NB4 (cell line): ENCODE results near the gene MYOZ3.

Experiments
- CTCF ChIP-seq: IDR thresholded peaks from one replicate; pipeline ENCODE4 v1.5.1; 2012; ENCODE audit warnings: low read depth, low read length
- POLR2A ChIP-seq: IDR thresholded peaks from 2 replicates; pipeline ENCODE4 v1.6.1; 2011; ENCODE audit warnings: mild to moderate bottlenecking; ENCODE audit not compliant: insufficient read length; ENCODE audit errors: extremely low read depth

- no peak for TF ChIP-seq CTCF
- TF ChIP-seq POLR2A: no peak
Measured at GRCh38 chr5:150625164-150625535, 35.9 kb upstream of the MYOZ3 start.
